ENCODE results near the gene DGKQ.

DNA sequence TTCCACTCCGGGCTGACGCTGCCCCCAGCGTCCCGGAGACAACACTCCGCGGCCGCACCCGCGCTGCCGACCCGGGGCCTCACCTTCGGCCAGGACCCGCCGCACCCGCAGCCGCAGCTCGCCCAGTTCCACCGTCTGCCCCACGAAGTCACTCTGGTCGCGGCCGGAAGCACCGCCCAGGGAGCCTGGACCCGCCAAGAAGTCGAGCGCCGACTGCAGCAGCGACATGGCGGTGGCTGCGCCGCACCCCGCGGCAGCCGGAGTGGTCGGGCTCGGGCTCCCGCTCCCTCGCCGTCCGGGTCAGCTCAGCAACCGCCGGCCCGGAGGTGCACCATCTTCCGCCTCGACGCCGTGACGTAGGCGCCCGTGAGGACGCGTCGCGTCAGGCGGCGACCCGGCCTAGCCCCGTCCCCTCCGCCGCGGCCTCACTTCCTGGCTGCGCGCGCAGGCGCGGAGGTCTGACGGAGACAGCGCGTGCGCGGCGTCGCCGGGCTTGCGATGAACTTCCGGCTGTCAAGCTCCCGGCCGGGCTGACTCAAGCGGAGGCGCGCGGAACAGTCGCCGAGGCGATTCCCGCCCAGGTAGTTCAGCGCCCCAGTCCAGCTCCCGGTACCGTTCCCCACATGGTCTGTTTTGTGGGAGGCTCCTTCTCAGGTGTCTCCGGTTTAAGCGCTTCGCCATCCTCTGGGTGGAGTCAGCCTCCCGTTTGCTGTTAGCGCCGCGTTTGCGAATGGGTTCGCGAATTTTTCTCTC is 41.2 kb downstream of the DGKQ start, which contains the start of the genes GAK and TMEM175:
- TF ChIP-seq, protein P1, sequence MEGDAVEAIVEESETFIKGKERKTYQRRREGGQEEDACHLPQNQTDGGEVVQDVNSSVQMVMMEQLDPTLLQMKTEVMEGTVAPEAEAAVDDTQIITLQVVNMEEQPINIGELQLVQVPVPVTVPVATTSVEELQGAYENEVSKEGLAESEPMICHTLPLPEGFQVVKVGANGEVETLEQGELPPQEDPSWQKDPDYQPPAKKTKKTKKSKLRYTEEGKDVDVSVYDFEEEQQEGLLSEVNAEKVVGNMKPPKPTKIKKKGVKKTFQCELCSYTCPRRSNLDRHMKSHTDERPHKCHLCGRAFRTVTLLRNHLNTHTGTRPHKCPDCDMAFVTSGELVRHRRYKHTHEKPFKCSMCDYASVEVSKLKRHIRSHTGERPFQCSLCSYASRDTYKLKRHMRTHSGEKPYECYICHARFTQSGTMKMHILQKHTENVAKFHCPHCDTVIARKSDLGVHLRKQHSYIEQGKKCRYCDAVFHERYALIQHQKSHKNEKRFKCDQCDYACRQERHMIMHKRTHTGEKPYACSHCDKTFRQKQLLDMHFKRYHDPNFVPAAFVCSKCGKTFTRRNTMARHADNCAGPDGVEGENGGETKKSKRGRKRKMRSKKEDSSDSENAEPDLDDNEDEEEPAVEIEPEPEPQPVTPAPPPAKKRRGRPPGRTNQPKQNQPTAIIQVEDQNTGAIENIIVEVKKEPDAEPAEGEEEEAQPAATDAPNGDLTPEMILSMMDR (conservative IDR thresholded peaks at IDR 0.05) = no peak
- TF ChIP-seq EZH2 (IDR thresholded peaks at IDR 0.05; ENCODE audit: low read depth) = no peak

All from PC-9 (cell line).